ENCODE data around the gene MDFI.

DNA sequence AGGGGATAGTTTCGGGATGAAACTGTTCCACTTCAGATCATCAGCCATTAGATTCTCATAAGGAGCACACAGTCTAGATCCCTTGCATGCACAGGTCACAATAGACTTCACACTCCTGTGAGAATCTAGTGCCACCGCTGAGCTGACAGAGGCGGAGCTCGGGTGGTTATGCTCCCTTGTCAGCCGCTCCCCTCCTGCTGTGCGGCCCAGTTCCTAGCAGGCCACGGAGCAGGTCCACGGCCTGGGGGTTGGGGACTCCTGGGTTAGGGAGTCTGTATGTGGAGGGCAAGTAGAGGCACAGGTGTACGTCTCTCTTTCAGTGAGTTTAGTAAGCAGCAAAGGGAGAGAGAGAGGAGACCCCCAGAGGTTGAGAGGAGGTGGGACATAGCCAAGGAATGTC, 30.5 kb upstream of the MDFI start:
- TF ChIP-seq CTCF (conservative IDR thresholded peaks at IDR 0.05) (no peak), EZH2 (IDR thresholded peaks at IDR 0.05; ENCODE audit: low read depth) (no peak)

All from PC-9 (cell line).